Activated naive CD4-positive, alpha-beta T cell treated with anti-CD3 and anti-CD28 coated beads, Interleukin-2, amount 50 U/mL, for 24 hours (primary cell): Measurements from ENCODE around the gene GRID1.

Source experiments
- H3K27ac Mint-ChIP-seq: one replicate; pipeline ENCODE4 v1.8.0; 2021; ENCODE audit warnings: mild to moderate bottlenecking, mixed read lengths
- H3K27me3 Mint-ChIP-seq: one replicate; pipeline ENCODE4 v1.8.0; 2021; ENCODE audit warnings: mixed read lengths
- H3K36me3 Mint-ChIP-seq: one replicate; pipeline ENCODE4 v1.8.0; 2021; ENCODE audit warnings: mixed read lengths
- H3K4me1 Mint-ChIP-seq: one replicate; pipeline ENCODE4 v1.8.0; 2021; ENCODE audit warnings: mixed read lengths
- H3K4me3 Mint-ChIP-seq: one replicate; pipeline ENCODE4 v1.8.0; 2021; ENCODE audit warnings: mild to moderate bottlenecking, mixed read lengths
- H3K9me3 Mint-ChIP-seq: one replicate; pipeline ENCODE4 v1.8.0; 2021; ENCODE audit warnings: mixed read lengths

GRID1 gene

DNA sequence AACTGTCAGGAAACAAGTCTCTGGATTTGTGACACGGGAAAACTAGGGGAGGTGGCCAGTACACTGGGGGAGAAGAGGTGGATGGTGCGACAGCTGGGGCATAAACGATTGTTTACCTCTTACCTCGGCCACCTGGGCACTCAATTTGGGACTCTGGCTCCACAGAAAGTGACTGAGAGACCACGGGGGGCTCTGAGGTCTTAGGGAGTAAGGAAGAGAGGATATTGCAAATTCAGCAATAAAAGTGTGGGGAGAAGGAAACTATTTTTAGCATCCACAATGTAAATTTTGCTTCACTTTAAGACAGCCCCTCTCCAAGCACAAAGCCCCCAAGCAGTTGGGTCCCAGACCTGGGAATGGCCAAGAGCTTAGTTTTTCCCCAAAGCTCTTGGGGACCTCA, 440.5 kb downstream of the GRID1 start:
- H3K36me3 Mint-ChIP-seq = no peaks in the 10 kb centered on the region
- no peaks in the 10 kb centered on the region for H3K27me3 Mint-ChIP-seq
- H3K27ac Mint-ChIP-seq = no peak overlapping the region
- H3K9me3 Mint-ChIP-seq = no peaks in the 10 kb centered on the region
- no peaks in the 10 kb centered on the region for H3K4me1 Mint-ChIP-seq
- no peak overlapping the region for H3K4me3 Mint-ChIP-seq

DNA sequence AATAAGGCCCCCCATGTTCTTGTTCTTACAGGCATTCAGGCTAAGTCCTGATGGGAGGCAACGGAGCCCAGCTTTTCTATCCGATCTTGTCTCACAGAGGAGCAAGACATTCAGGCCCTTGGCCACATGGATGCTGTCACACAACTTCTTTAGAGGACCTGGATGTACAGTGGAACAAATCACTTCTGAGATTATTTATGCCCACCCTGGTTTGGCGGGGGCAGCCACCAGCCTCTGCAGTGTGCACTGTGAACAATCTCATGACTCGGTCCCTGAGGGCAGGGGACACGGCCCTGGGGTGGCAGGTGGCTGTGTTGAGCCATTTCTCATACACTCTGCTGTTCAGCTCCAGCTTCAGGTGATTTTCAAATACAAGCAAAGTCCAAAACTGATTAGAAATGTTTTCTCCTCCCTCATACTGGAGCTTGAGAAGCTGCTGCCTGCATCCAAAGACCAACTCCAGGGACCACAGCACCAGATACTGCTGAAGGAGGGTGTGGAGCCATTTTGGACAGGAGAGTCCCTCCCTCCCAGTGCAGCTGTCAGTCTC, 441.3 kb downstream of the GRID1 start:
- Mint-ChIP-seq H3K9me3 (no peaks in the 10 kb centered on the region), H3K27ac (no peak overlapping the region), H3K4me3 (no peak overlapping the region), H3K27me3 (no peaks in the 10 kb centered on the region), H3K36me3 (no peaks in the 10 kb centered on the region), H3K4me1 (no peaks in the 10 kb centered on the region)

DNA sequence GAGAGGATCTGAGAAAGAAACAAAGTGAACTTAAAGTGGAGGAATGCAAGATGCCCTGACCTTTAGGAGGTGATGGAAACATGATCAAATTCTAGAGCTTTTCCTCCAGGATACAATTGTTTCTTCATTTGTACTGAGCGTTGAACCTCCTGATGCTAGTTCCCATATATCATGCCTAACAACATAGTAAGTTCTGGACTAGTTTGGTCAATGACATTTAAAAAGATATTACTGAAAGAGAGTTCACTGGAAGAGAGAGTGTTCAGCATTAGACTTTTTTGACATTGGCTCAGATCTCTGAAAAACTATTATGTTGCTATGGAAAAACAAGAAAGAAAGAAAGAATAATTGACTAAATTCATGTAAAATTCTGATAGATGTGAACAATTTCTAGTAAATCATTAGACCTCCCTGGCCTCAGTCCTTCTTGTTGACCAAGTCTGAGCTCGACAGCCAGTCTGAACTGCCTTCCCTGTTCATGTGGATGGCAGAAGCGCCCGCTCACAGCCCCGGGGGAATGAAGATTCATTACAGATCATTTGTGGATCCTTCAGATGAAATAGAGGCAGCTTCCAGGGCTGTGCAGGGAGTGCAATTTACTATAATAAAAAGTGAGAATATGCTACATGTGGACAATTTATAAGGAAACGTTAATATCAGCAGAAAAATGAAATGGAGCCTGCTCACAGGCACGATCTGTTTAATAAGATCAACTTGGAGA, 442.1 kb downstream of the GRID1 start:
- Mint-ChIP-seq H3K4me3 (no peak overlapping the region), H3K27me3 (no peaks in the 10 kb centered on the region), H3K9me3 (no peaks in the 10 kb centered on the region), H3K27ac (no peak overlapping the region), H3K4me1 (no peaks in the 10 kb centered on the region), H3K36me3 (no peaks in the 10 kb centered on the region)

DNA sequence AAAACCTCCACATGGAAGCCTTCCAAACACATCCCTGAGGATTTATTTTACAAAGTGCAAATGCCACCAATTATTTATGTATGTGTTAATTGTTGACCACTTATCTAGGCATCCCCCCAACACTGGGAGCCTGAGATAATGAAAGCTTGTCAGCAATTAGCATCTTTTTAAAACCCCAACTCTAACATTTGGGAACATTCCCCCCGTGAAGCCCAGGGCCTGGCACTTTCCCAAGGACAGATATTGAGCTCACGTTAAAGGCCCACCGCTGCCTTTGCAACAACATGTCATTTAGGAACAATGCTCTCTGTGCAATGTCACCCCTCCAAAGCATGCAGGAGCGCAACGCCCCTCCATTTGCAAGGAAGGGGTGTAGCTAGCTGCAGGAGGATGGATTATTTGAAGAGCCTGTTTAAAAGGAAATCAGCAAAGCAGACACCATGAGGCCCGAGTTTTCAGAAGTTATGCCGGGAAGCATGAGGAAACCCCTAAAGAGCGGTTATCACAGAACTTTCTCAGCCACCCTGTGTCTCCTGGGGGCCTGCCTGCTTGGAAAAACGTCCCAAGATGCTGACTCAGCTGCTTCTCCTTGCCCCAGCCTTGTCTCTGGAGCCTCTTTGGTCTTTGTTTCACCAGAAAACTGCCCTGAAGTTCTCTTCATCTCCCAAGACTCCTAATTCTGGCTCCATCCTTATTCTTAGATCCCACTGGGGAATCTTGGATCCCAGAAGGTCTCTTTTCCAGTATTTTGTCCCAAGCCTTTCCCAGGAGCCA, 444.1 kb downstream of the GRID1 start:
- H3K27me3 Mint-ChIP-seq = no peaks in the 10 kb centered on the region
- no peaks in the 10 kb centered on the region for H3K4me1 Mint-ChIP-seq
- H3K36me3 Mint-ChIP-seq = no peaks in the 10 kb centered on the region
- no peaks in the 10 kb centered on the region for H3K9me3 Mint-ChIP-seq
- no peak overlapping the region for H3K27ac Mint-ChIP-seq
- no peak overlapping the region for H3K4me3 Mint-ChIP-seq

DNA sequence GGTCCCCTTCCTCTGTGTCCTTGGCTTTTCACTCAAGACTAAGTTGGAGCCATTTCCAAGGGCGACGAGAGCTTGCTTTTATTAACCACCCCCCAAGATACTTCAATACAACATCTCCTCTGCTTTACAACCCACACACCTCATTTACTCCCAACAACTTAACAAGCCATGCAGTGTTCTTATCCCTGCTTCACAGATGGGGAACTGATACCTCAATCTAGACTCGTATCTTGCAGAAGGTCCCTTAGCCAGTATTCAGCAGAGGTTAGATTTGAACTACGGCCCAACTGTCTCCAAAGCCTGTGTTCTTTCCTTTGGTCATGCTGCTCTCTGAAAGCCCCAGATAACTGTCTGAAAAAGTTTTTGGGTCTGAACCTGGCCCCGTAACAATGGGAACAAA, 444.8 kb downstream of the GRID1 start:
- Mint-ChIP-seq H3K4me3 (no peak overlapping the region), H3K9me3 (no peaks in the 10 kb centered on the region), H3K4me1 (no peaks in the 10 kb centered on the region)

DNA sequence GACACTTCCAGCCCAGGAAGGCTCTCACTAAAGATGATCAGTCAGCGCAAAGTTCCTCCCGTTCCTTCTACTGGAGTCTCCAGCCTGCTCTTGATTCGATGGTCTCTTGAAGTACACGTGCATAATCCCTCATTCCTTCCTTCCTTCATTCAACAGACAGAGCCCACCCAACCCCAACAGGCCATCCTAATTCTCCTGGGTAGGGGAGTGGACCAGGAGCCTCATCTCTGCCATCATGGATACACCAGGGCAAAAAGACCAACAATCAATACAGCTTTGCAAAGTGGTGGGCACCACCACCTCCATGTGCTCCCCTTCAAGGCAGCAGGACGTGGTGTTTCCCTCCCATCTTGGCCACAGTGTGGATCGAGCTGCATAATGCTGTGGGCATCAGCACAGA, 446.3 kb downstream of the GRID1 start:
- H3K9me3 Mint-ChIP-seq = no peaks in the 10 kb centered on the region
- no peak overlapping the region for H3K27ac Mint-ChIP-seq
- no peak overlapping the region for H3K4me3 Mint-ChIP-seq
- no peaks in the 10 kb centered on the region for H3K4me1 Mint-ChIP-seq
- no peaks in the 10 kb centered on the region for H3K36me3 Mint-ChIP-seq
- no peaks in the 10 kb centered on the region for H3K27me3 Mint-ChIP-seq

More for the DNA sequence above, 444.8 kb downstream of the GRID1 start:
- Mint-ChIP-seq H3K27ac (no peak overlapping the region), H3K27me3 (no peaks in the 10 kb centered on the region), H3K36me3 (no peaks in the 10 kb centered on the region)

DNA sequence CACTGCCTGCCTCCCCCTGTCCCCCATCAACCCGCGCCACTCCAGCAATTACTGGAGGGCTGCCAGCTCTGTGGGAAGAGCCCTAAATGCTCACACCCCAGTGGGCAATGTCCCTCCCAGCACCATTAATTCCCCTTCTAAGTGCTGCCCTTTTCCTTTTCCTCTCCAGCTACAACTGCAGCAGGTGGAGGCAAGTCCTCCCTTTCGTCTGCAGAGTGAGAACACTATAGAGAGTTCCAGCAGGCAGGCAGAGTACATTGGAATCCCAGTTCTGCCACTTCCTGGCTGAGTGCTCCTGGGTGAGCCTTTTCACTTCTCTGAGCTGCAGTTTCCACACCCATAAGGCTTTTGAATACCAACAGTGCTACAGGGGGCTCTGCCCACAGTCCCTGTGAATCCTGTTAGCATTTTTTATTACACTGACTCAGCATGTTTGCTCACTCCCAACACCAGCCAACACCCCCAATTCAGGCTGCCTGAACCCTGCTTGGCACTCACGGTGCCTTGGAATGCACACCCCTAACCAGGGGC, 447.0 kb downstream of the GRID1 start:
- Mint-ChIP-seq H3K36me3 (no peaks in the 10 kb centered on the region), H3K27me3 (no peaks in the 10 kb centered on the region), H3K4me3 (no peak overlapping the region), H3K27ac (no peak overlapping the region), H3K4me1 (no peaks in the 10 kb centered on the region), H3K9me3 (no peaks in the 10 kb centered on the region)

DNA sequence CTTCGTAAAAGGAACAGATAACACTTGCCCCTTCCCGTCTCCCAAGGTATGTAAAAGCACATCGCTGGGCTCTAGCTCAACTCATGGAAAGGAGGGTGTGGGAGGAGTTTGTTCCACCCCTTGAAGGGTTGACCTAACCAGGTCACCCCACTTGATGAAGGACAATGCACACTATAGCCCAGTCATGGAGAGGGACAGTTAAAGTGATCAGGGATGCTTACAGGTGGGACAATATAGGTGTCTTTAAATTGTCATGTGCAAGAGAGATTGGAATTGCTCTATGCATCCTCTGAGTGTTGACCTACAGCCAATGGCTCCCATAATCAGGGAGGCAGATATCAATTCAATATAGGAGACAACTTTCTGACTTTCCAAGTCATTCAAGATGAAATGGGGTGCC, 448.2 kb downstream of the GRID1 start:
- no peak overlapping the region for H3K4me3 Mint-ChIP-seq
- H3K27ac Mint-ChIP-seq = no peak overlapping the region
- no peaks in the 10 kb centered on the region for H3K27me3 Mint-ChIP-seq
- no peaks in the 10 kb centered on the region for H3K4me1 Mint-ChIP-seq
- no peaks in the 10 kb centered on the region for H3K9me3 Mint-ChIP-seq
- no peaks in the 10 kb centered on the region for H3K36me3 Mint-ChIP-seq

DNA sequence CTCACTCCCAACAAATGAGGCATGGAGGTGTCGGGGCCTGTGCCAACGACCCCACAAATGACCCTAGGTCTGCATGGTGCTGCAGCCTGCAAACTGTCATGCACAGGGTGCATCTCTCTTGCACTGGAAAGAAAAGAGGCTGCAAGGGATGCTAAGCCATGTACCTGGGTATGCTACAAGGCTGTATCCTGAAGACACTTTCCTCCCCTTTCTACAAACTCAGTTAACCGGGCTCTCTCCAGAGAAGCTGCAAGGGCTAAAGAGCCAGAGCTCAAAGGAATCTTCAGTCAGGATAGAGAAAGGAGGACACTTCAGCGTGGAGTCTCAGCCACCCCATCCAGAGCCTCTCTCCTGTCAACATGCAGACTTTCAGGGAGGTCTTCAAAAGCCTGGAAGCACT, 449.0 kb downstream of the GRID1 start:
- no peaks in the 10 kb centered on the region for H3K9me3 Mint-ChIP-seq
- no peak overlapping the region for H3K4me3 Mint-ChIP-seq
- no peaks in the 10 kb centered on the region for H3K36me3 Mint-ChIP-seq
- no peaks in the 10 kb centered on the region for H3K4me1 Mint-ChIP-seq
- H3K27me3 Mint-ChIP-seq = no peaks in the 10 kb centered on the region
- no peak overlapping the region for H3K27ac Mint-ChIP-seq

DNA sequence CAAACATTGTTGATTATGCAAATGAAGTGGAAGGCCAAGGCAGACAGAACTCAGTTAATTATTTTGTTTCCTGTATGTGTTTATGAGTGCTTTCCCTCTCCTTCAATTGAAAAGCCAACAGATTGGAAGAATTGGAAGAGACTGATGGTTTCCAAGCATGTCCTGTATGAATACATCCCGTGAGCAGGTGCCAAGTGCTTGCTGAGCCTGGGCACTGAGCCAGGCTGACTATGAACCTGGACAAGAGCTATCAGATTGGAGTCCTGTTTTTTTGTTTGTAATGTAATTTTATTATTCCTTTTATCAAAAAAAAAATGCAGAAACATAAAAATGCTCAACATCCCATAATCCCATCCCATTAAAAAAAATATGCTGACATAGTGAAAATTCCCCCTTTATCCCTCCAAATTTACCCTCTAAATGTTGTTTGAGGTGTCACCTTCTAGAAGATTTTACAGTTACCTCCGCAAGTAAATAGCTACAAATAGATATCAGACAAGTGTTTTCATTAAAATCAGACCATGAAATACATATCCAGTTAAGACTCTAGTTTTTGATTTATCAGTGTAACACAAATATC, 449.5 kb downstream of the GRID1 start:
- Mint-ChIP-seq H3K4me1 (no peaks in the 10 kb centered on the region), H3K27me3 (no peaks in the 10 kb centered on the region), H3K27ac (no peak overlapping the region), H3K9me3 (no peaks in the 10 kb centered on the region), H3K4me3 (no peak overlapping the region), H3K36me3 (no peaks in the 10 kb centered on the region)

DNA sequence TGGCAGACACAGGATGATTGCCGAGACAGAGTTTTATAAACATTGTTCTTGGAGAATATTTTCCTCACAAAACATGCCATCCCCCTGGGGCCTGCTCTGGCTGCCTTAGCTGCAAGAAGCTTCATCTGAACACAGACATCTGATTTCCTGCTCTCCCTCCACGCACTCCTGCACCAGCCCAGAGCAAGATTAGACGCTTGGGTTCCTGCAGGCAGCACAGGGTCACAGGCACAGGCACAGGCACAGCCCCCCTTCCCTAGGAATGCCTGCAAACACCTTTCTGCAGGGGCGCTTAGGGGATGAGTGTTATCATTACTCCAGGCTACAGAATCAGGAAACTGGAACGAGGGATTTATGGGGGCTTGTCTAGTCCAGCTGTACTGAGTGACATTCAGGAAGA, 450.3 kb downstream of the GRID1 start:
- Mint-ChIP-seq H3K36me3 (no peaks in the 10 kb centered on the region), H3K9me3 (no peaks in the 10 kb centered on the region), H3K27me3 (no peaks in the 10 kb centered on the region), H3K4me3 (no peak overlapping the region), H3K4me1 (no peaks in the 10 kb centered on the region), H3K27ac (no peak overlapping the region)

DNA sequence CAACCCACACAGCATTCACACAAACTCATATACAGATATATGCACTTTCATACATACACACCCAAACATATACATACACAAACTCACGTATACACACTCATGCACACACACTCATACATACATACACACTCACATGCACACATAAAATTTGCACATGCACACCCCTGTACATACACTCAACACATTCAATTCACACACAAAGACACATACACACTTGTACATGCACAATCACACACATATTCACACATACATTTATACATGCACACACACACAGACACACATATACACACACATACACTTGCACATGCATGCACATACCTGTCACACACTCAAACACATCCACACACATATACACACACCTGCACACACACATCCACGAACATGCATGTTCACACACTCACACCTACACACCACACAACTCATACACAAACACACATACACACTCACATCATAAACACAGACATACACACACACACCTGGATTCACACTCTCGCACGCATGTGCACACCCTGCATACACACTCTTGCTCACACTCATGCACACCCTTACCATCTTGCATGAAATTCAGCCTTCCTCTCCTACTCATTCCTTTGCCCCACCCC, 451.2 kb downstream of the GRID1 start:
- Mint-ChIP-seq H3K36me3 (no peaks in the 10 kb centered on the region), H3K4me3 (no peak overlapping the region), H3K4me1 (no peaks in the 10 kb centered on the region), H3K27me3 (no peaks in the 10 kb centered on the region), H3K27ac (no peak overlapping the region), H3K9me3 (no peaks in the 10 kb centered on the region)

DNA sequence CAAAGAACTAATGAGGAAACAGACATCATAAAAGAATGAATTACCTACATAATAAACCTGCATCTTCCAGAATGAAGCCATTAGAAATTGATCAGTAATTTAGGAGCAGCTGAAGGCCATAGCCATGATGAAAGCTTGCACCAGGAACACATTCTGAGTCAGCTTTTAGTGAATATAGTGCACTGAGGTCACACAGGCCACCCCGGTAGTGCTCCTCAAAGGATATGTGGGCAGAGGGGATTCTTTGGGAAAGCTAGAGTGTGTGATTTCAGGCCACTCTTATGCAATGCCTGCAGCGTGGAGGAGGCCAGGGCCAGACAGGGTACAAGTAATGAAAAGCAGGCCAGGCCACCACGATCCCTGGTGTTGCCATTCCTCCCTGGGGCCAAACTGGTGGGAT, 451.9 kb downstream of the GRID1 start:
- Mint-ChIP-seq H3K27ac (no peak overlapping the region), H3K27me3 (no peaks in the 10 kb centered on the region), H3K9me3 (no peaks in the 10 kb centered on the region), H3K36me3 (no peaks in the 10 kb centered on the region), H3K4me3 (no peak overlapping the region), H3K4me1 (no peaks in the 10 kb centered on the region)

DNA sequence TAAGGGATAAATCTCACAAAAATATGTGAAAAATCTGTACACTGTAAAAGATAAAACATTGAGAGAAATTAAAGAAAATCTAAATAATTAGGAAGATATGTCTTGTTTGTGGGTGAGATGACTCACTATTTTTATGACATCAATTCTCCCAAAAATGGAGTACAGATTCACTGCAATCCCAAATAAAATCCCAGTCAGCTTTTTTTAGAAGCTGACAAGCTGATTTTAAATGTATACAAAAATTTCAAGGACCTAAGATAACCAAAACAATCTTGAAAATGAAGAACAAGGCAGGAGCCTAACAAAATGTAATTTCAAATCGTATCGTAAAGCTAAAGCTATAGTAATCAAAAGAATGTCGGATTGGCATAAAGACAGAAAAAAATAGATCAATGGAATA, 458.1 kb downstream of the GRID1 start:
- no peaks in the 10 kb centered on the region for H3K36me3 Mint-ChIP-seq
- H3K27me3 Mint-ChIP-seq = no peaks in the 10 kb centered on the region
- H3K4me1 Mint-ChIP-seq = no peaks in the 10 kb centered on the region
- H3K9me3 Mint-ChIP-seq = no peaks in the 10 kb centered on the region
- H3K27ac Mint-ChIP-seq = no peak overlapping the region
- no peak overlapping the region for H3K4me3 Mint-ChIP-seq

DNA sequence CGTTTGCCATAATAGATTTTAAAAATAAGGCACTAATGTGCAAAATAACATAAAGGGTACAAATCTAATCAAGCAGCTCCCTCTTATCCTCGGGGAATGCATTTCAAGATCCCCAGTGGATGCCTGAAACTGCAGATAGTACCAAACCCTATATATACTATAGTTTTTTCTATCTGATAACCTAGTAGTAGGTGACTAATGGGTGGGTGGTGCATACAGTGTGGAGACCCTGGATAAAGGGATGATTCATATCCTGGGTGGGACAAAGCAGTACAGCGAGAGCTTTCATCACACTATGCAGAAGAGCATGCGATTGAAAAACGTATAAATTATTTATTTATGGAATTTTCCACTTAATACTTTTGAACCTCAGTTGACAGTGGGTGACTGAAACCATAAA, 464.5 kb downstream of the GRID1 start:
- Mint-ChIP-seq H3K36me3 (no peaks in the 10 kb centered on the region), H3K4me3 (no peak overlapping the region), H3K9me3 (no peaks in the 10 kb centered on the region), H3K27ac (no peak overlapping the region), H3K4me1 (no peaks in the 10 kb centered on the region), H3K27me3 (peaks cover 2% of the 10 kb centered on the region)

DNA sequence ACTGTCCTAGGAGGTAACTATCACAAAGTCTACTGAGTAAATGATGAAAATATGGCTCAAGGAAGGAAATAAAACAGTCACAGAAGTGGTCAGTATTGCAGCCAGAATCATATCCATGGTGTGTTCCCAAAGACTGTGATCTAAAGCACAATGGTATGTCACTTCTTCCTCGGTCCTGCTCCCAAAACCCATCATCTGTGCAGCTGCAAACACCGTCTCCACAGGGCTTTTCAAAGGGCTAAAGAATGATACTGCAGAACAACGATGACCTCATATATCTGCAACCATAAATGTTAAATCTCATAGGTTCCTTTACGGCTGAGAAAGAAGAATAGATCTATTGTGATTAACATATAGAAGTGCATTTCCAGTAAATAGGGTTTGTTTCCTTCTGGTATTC, 465.0 kb downstream of the GRID1 start:
- Mint-ChIP-seq H3K4me1 (no peaks in the 10 kb centered on the region), H3K27ac (no peak overlapping the region), H3K27me3 (peaks cover 2% of the 10 kb centered on the region), H3K9me3 (no peaks in the 10 kb centered on the region), H3K36me3 (no peaks in the 10 kb centered on the region), H3K4me3 (no peak overlapping the region)
